Measurements from ENCODE around the gene STXBP1. TPM values are rescaled to one million over a fixed set of nuclear protein-coding genes. Genes with fewer than 3 reads are reported as not detected.
A peak's percentile ranks its signal among the peaks of the same experiment; 100 is the strongest.
"Not testable (repeated sequence)": the region's sequence is repeated elsewhere in the genome, so short reads cannot be mapped to it uniquely, and the experiment has no call there.

Gene STXBP1
- total RNA-seq, 1 experiment from 2014 or later, result 26.3 TPM

GRCh38 chr9:127614961-127615360, 2.9 kb downstream of the STXBP1 start:
- no peak for DNase-seq (ENCODE audit: low read depth)

- not testable (repeated sequence) for DNase-seq (ENCODE audit: low read depth)
These were observed 9.4 kb downstream of the STXBP1 start for GRCh38 chr9:127621339-127621970.

- no peak for DNase-seq (ENCODE audit: low read depth)
These were observed 14.8 kb downstream of the STXBP1 start for GRCh38 chr9:127626752-127627493.

GRCh38 chr9:127627494-127627855, 15.4 kb downstream of the STXBP1 start:
- no peak for DNase-seq (ENCODE audit: low read depth)

- no peak for DNase-seq (ENCODE audit: low read depth)
These were observed 16.8 kb downstream of the STXBP1 start for GRCh38 chr9:127628758-127629467.

GRCh38 chr9:127629468-127630081, 17.5 kb downstream of the STXBP1 start:
- peak; percentile 32 for DNase-seq (ENCODE audit: low read depth)

GRCh38 chr9:127633216-127633862, 21.3 kb downstream of the STXBP1 start:
- DNase-seq (ENCODE audit: low read depth), result no peak

GRCh38 chr9:127634021-127634420, 21.9 kb downstream of the STXBP1 start:
- peak; percentile 34 for DNase-seq (ENCODE audit: low read depth)

GRCh38 chr9:127634698-127635097, 22.6 kb downstream of the STXBP1 start:
- DNase-seq (ENCODE audit: low read depth), result peak; percentile 48

GRCh38 chr9:127635201-127635735, 23.2 kb downstream of the STXBP1 start:
- DNase-seq (ENCODE audit: low read depth), result no peak

GRCh38 chr9:127637322-127637847, 25.3 kb downstream of the STXBP1 start:
- DNase-seq (ENCODE audit: low read depth), result peak; percentile 60

GRCh38 chr9:127640908-127641545, 28.9 kb downstream of the STXBP1 start:
- DNase-seq (ENCODE audit: low read depth), result no peak

- DNase-seq (ENCODE audit: low read depth), result no peak
These were observed 30.1 kb downstream of the STXBP1 start for GRCh38 chr9:127642082-127642740.

GRCh38 chr9:127644146-127644827, 32.2 kb downstream of the STXBP1 start:
- DNase-seq (ENCODE audit: low read depth), result no peak

GRCh38 chr9:127644943-127645342, 32.9 kb downstream of the STXBP1 start:
- no peak for DNase-seq (ENCODE audit: low read depth)

GRCh38 chr9:127647451-127647850, 35.4 kb downstream of the STXBP1 start:
- DNase-seq (ENCODE audit: low read depth), result no peak

GRCh38 chr9:127650518-127650917, 38.4 kb downstream of the STXBP1 start:
- DNase-seq (ENCODE audit: low read depth), result no peak

GRCh38 chr9:127651697-127652610, 39.9 kb downstream of the STXBP1 start:
- DNase-seq (ENCODE audit: low read depth), result no peak

GRCh38 chr9:127652733-127653132, 40.7 kb downstream of the STXBP1 start:
- DNase-seq (ENCODE audit: low read depth), result no peak

Data from Daoy (cell line).